ENCODE measurements around the gene C16orf86. TPM values are rescaled to one million over a fixed set of nuclear protein-coding genes. Genes with fewer than 3 reads are reported as not detected.

C16orf86 gene
- total RNA-seq, 1 donor from 2014 or later: 3.1 TPM

DNA sequence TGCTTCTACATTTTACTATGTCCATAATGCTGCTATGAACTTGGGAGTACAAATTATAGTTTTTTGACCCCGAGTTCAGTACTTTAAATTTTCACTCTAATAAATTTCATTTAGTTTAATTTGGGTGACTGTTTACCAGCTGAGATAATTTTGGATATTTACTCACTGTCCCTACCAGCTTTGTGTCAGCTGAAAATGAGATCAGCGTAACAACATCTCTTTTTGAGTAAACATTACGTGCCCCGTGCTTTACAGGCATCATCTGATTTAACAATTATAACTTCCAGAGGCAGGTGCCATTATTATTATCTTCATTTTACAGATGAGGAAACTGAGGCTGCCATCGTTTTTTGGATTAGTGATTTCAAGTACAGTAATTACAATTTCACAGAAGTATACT, 37.5 kb downstream of the C16orf86 start:
- Histone ChIP-seq H3K27me3 (ENCODE audit: control insufficient read depth in 3 of 3, insufficient read depth in 3 of 3, low read length in 3 of 3) (no peaks in the 10 kb centered on the region), H3K4me1 (ENCODE audit: control insufficient read depth in 3 of 3, insufficient read depth in 3 of 3, low read length in 3 of 3) (peaks cover 10 to 28% (median 15%) of the 10 kb centered on the region in 3 donors), H3K9ac (ENCODE audit: low read depth in 1 of 3, low read length in 3 of 3) (no peak overlapping the region), H3K9me3 (ENCODE audit: control insufficient read depth in 3 of 3, low read length in 3 of 3) (no peaks in the 10 kb centered on the region), H3K4me3 (ENCODE audit: low read length in 3 of 3) (no peak overlapping the region), H3K36me3 (ENCODE audit: control insufficient read depth in 3 of 3, insufficient read depth in 3 of 3, low read length in 3 of 3) (no peaks in the 10 kb centered on the region), H3K27ac (ENCODE audit: low read depth, low read length) (no peak overlapping the region)

DNA sequence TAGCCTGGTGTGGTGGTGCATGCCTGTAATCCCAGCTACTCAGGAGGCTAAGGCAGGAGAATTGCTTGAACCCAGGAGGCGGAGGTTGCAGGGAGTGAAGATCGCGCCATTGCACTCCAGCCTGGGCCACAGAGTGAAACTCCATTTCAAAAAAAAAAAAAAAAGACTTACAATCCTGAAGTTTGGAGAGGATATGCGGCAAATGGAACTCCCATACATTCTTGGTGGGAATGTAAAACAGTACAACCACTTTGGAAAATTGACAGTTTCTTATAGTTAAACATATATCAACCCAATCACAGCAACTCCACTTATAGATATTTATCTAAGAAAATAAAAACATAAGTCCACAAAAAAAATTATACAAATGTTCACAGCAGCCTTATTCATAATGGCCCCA, 40.6 kb downstream of the C16orf86 start:
- no peak overlapping the region for H3K4me3 ChIP-seq (ENCODE audit: low read length in 3 of 3)
- no peaks in the 10 kb centered on the region for H3K27me3 ChIP-seq (ENCODE audit: control insufficient read depth in 3 of 3, insufficient read depth in 3 of 3, low read length in 3 of 3)
- no peak overlapping the region for H3K27ac ChIP-seq (ENCODE audit: low read depth, low read length)
- H3K4me1 ChIP-seq (ENCODE audit: control insufficient read depth in 3 of 3, insufficient read depth in 3 of 3, low read length in 3 of 3): peaks cover 10 to 28% (median 15%) of the 10 kb centered on the region in 3 donors
- H3K36me3 ChIP-seq (ENCODE audit: control insufficient read depth in 3 of 3, insufficient read depth in 3 of 3, low read length in 3 of 3): no peaks in the 10 kb centered on the region
- H3K9me3 ChIP-seq (ENCODE audit: control insufficient read depth in 3 of 3, low read length in 3 of 3): no peaks in the 10 kb centered on the region
- no peak overlapping the region for H3K9ac ChIP-seq (ENCODE audit: low read depth in 1 of 3, low read length in 3 of 3)

DNA sequence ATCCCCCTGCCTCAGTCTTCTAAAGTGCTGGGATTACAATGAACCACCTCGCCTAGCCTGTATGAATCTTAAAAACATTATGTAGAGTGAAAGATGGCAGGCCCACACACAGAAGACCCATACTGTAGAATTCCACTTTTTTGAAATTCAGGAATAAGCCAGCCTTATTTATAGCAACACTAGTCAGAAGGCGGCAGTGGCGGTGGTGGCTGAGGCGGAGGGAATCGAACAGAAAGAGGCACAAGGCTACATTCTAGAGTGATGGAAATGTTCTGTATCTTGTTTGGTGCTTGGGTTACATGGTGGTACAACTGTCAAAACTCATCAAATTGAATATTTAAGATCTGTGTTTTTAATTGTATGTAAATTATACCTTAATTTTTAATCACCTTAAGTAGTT, 41.2 kb downstream of the C16orf86 start:
- H3K27ac ChIP-seq (ENCODE audit: low read depth, low read length): peak overlapping the region; percentile 16

GRCh38 chr16:67708368-67708771, 41.8 kb downstream of the C16orf86 start:
- no peaks in the 10 kb centered on the region for H3K27me3 ChIP-seq (ENCODE audit: control insufficient read depth in 3 of 3, insufficient read depth in 3 of 3, low read length in 3 of 3)
- H3K36me3 ChIP-seq (ENCODE audit: control insufficient read depth in 3 of 3, insufficient read depth in 3 of 3, low read length in 3 of 3): no peaks in the 10 kb centered on the region
- H3K4me3 ChIP-seq (ENCODE audit: low read length in 3 of 3): no peak overlapping the region
- no peak overlapping the region for H3K9ac ChIP-seq (ENCODE audit: low read depth in 1 of 3, low read length in 3 of 3)
- H3K9me3 ChIP-seq (ENCODE audit: control insufficient read depth in 3 of 3, low read length in 3 of 3): no peaks in the 10 kb centered on the region
- H3K4me1 ChIP-seq (ENCODE audit: control insufficient read depth in 3 of 3, insufficient read depth in 3 of 3, low read length in 3 of 3): peaks cover 10 to 27% (median 13%) of the 10 kb centered on the region in 3 donors
- peak overlapping the region; percentile 16 for H3K27ac ChIP-seq (ENCODE audit: low read depth, low read length)

More for the DNA sequence above, 41.2 kb downstream of the C16orf86 start:
- no peak overlapping the region for H3K9ac ChIP-seq (ENCODE audit: low read depth in 1 of 3, low read length in 3 of 3)
- no peaks in the 10 kb centered on the region for H3K9me3 ChIP-seq (ENCODE audit: control insufficient read depth in 3 of 3, low read length in 3 of 3)
- no peak overlapping the region for H3K4me3 ChIP-seq (ENCODE audit: low read length in 3 of 3)
- no peaks in the 10 kb centered on the region for H3K36me3 ChIP-seq (ENCODE audit: control insufficient read depth in 3 of 3, insufficient read depth in 3 of 3, low read length in 3 of 3)
- H3K27me3 ChIP-seq (ENCODE audit: control insufficient read depth in 3 of 3, insufficient read depth in 3 of 3, low read length in 3 of 3): no peaks in the 10 kb centered on the region
- H3K4me1 ChIP-seq (ENCODE audit: control insufficient read depth in 3 of 3, insufficient read depth in 3 of 3, low read length in 3 of 3): peaks cover 10 to 28% (median 15%) of the 10 kb centered on the region in 3 donors

- H3K9me3 ChIP-seq (ENCODE audit: control insufficient read depth in 3 of 3, low read length in 3 of 3): no peaks in the 10 kb centered on the region
- no peak overlapping the region for H3K9ac ChIP-seq (ENCODE audit: low read depth in 1 of 3, low read length in 3 of 3)
- peaks cover 7 to 22% (median 9%) of the 10 kb centered on the region in 3 donors for H3K4me1 ChIP-seq (ENCODE audit: control insufficient read depth in 3 of 3, insufficient read depth in 3 of 3, low read length in 3 of 3)
- no peaks in the 10 kb centered on the region for H3K36me3 ChIP-seq (ENCODE audit: control insufficient read depth in 3 of 3, insufficient read depth in 3 of 3, low read length in 3 of 3)
- H3K27ac ChIP-seq (ENCODE audit: low read depth, low read length): no peak overlapping the region
- no peak overlapping the region for H3K4me3 ChIP-seq (ENCODE audit: low read length in 3 of 3)
- no peaks in the 10 kb centered on the region for H3K27me3 ChIP-seq (ENCODE audit: control insufficient read depth in 3 of 3, insufficient read depth in 3 of 3, low read length in 3 of 3)
Measured at GRCh38 chr16:67709050-67709449, 42.4 kb downstream of the C16orf86 start.

DNA sequence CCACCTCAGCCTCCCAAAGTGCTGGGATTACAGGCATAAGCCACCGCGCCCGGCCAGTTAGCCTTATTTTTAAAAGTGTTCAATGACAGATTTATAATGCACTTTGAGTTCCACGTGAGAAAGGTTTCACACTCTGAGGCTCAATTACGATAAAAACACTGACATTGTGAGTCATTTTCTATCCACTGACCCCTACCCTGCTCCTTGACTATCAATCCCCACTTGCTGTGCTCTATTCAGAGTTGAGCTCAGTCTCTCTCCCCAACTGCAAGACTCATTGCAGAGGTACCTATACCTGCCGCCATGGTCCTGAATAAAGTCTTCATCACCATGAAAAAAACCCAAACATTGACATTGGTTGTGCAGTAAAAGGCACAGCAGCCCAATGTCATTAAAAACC, 44.0 kb downstream of the C16orf86 start:
- no peak overlapping the region for H3K4me3 ChIP-seq (ENCODE audit: low read length in 3 of 3)
- H3K36me3 ChIP-seq (ENCODE audit: control insufficient read depth in 3 of 3, insufficient read depth in 3 of 3, low read length in 3 of 3): no peaks in the 10 kb centered on the region
- no peak overlapping the region for H3K27ac ChIP-seq (ENCODE audit: low read depth, low read length)
- H3K4me1 ChIP-seq (ENCODE audit: control insufficient read depth in 3 of 3, insufficient read depth in 3 of 3, low read length in 3 of 3): peaks cover 3 to 12% (median 4%) of the 10 kb centered on the region in 3 donors
- H3K9ac ChIP-seq (ENCODE audit: low read depth in 1 of 3, low read length in 3 of 3): no peak overlapping the region
- no peaks in the 10 kb centered on the region for H3K27me3 ChIP-seq (ENCODE audit: control insufficient read depth in 3 of 3, insufficient read depth in 3 of 3, low read length in 3 of 3)
- no peaks in the 10 kb centered on the region for H3K9me3 ChIP-seq (ENCODE audit: control insufficient read depth in 3 of 3, low read length in 3 of 3)

- H3K27me3 ChIP-seq (ENCODE audit: control insufficient read depth in 3 of 3, insufficient read depth in 3 of 3, low read length in 3 of 3): no peaks in the 10 kb centered on the region
- no peak overlapping the region for H3K9ac ChIP-seq (ENCODE audit: low read depth in 1 of 3, low read length in 3 of 3)
- H3K27ac ChIP-seq (ENCODE audit: low read depth, low read length): no peak overlapping the region
- no peaks in the 10 kb centered on the region for H3K36me3 ChIP-seq (ENCODE audit: control insufficient read depth in 3 of 3, insufficient read depth in 3 of 3, low read length in 3 of 3)
- no peak overlapping the region for H3K4me3 ChIP-seq (ENCODE audit: low read length in 3 of 3)
- no peaks in the 10 kb centered on the region for H3K9me3 ChIP-seq (ENCODE audit: control insufficient read depth in 3 of 3, low read length in 3 of 3)
- peaks cover 7 to 10% (median 9%) of the 10 kb centered on the region in 3 donors for H3K4me1 ChIP-seq (ENCODE audit: control insufficient read depth in 3 of 3, insufficient read depth in 3 of 3, low read length in 3 of 3)
Measured at GRCh38 chr16:67713647-67714273, 47.1 kb downstream of the C16orf86 start.

GRCh38 chr16:67714522-67714921, 47.9 kb downstream of the C16orf86 start:
- Histone ChIP-seq H3K27me3 (ENCODE audit: control insufficient read depth in 3 of 3, insufficient read depth in 3 of 3, low read length in 3 of 3) (no peaks in the 10 kb centered on the region), H3K4me3 (ENCODE audit: low read length in 3 of 3) (no peak overlapping the region), H3K27ac (ENCODE audit: low read depth, low read length) (no peak overlapping the region), H3K36me3 (ENCODE audit: control insufficient read depth in 3 of 3, insufficient read depth in 3 of 3, low read length in 3 of 3) (no peaks in the 10 kb centered on the region), H3K9ac (ENCODE audit: low read depth in 1 of 3, low read length in 3 of 3) (no peak overlapping the region), H3K4me1 (ENCODE audit: control insufficient read depth in 3 of 3, insufficient read depth in 3 of 3, low read length in 3 of 3) (peaks cover 7 to 14% (median 10%) of the 10 kb centered on the region in 3 donors), H3K9me3 (ENCODE audit: control insufficient read depth in 3 of 3, low read length in 3 of 3) (no peaks in the 10 kb centered on the region)

- Histone ChIP-seq H3K4me3 (ENCODE audit: low read length in 3 of 3) (no peak overlapping the region), H3K9ac (ENCODE audit: low read depth in 1 of 3, low read length in 3 of 3) (no peak overlapping the region), H3K27ac (ENCODE audit: low read depth, low read length) (no peak overlapping the region), H3K36me3 (ENCODE audit: control insufficient read depth in 3 of 3, insufficient read depth in 3 of 3, low read length in 3 of 3) (no peaks in the 10 kb centered on the region), H3K4me1 (ENCODE audit: control insufficient read depth in 3 of 3, insufficient read depth in 3 of 3, low read length in 3 of 3) (peaks cover 16 to 29% (median 19%) of the 10 kb centered on the region in 3 donors), H3K9me3 (ENCODE audit: control insufficient read depth in 3 of 3, low read length in 3 of 3) (no peaks in the 10 kb centered on the region), H3K27me3 (ENCODE audit: control insufficient read depth in 3 of 3, insufficient read depth in 3 of 3, low read length in 3 of 3) (no peaks in the 10 kb centered on the region)
Measured at GRCh38 chr16:67716097-67716496, 49.5 kb downstream of the C16orf86 start.
